HepG2 (cell line): ENCODE data around the gene PLD1. TPM values are rescaled to one million over a fixed set of nuclear protein-coding genes. Genes with fewer than 3 reads are reported as not detected.

Source experiments
- AKAP8 ChIP-seq: sonication (generic); formaldehyde crosslinking; IDR thresholded peaks from 2 replicates; pipeline ENCODE4 v1.5.1; 2020; ENCODE audit warnings: mild to moderate bottlenecking, missing genetic modification reagents
- ASH2L ChIP-seq: fragments of 300-600, 200-600 bp; sonication (generic); IDR thresholded peaks from 2 replicates; pipeline ENCODE4 v1.7.0; 2017; ENCODE audit warnings: low read depth, mild to moderate bottlenecking, moderate library complexity, mixed read lengths, low read length; ENCODE audit not compliant: insufficient read length
- ATRX ChIP-seq: sonication (generic); formaldehyde crosslinking; IDR thresholded peaks from 2 replicates; pipeline ENCODE4 v1.4.0; 2020; ENCODE audit warnings: missing genetic modification reagents, borderline replicate concordance
- CBX1 ChIP-seq: IDR thresholded peaks from one replicate; pipeline ENCODE4 v1.6.1; 2016; ENCODE audit warnings: antibody characterized with exemption, low read depth
- DPF2 ChIP-seq: sonication (generic); formaldehyde crosslinking; IDR thresholded peaks from 2 replicates; pipeline ENCODE4 v1.4.0; 2020; ENCODE audit warnings: mild to moderate bottlenecking, low read depth, missing genetic modification reagents, borderline replicate concordance
- HOXD1 ChIP-seq: sonication (generic); formaldehyde crosslinking; IDR thresholded peaks from 2 replicates; pipeline ENCODE4 v1.5.0; 2020; ENCODE audit warnings: missing genetic modification reagents
- IRF2 ChIP-seq: IDR thresholded peaks from 2 replicates; pipeline ENCODE4 v1.6.1; 2018; ENCODE audit warnings: missing genetic modification reagents, missing compliant biosample characterization
- MAF1 ChIP-seq: sonication (generic); formaldehyde crosslinking; IDR thresholded peaks from 2 replicates; pipeline ENCODE4 v1.5.0; 2020; ENCODE audit warnings: missing genetic modification reagents, borderline replicate concordance
- MAZ ChIP-seq, 2 experiments: sonication (generic) in 1 of 2; formaldehyde crosslinking in 1 of 2; IDR thresholded peaks; 2 replicates each; pipeline versions ENCODE4 v1.5.0 to v1.6.1; 2012 to 2020; ENCODE audit warnings: low read depth in 2 of 2, mild to moderate bottlenecking in 2 of 2, borderline replicate concordance in 1 of 2, improper control_type of control experiment in 1 of 2, low read length in 1 of 2, missing genetic modification reagents in 1 of 2, moderate library complexity in 1 of 2
- MEIS2 ChIP-seq: sonication (generic); formaldehyde crosslinking; IDR thresholded peaks from 2 replicates; pipeline ENCODE4 v1.9.0; 2021; ENCODE audit warnings: mild to moderate bottlenecking, missing genetic modification reagents
- PHF20 ChIP-seq: sonication (generic); formaldehyde crosslinking; IDR thresholded peaks from 2 replicates; pipeline ENCODE4 v1.5.0; 2020; ENCODE audit warnings: mild to moderate bottlenecking, missing genetic modification reagents
- TAF1 ChIP-seq: sonication (generic); formaldehyde crosslinking; IDR thresholded peaks from 2 replicates; pipeline ENCODE4 v1.4.0; 2020; ENCODE audit warnings: missing genetic modification reagents
- ZNF143 ChIP-seq: sonication (generic); formaldehyde crosslinking; IDR thresholded peaks from 2 replicates; pipeline ENCODE4 v1.4.0; 2020; ENCODE audit warnings: missing genetic modification reagents
- ZNF205 ChIP-seq: IDR thresholded peaks from 2 replicates; pipeline ENCODE4 v1.6.1; 2018; ENCODE audit warnings: missing biosample characterization, missing genetic modification reagents
- ZNF282 ChIP-seq: fragments of 450-650 bp; IDR thresholded peaks from 2 replicates; pipeline ENCODE4 v1.6.1; 2018; ENCODE audit not compliant: partially characterized antibody
- ZNF709 ChIP-seq: sonication (generic); formaldehyde crosslinking; IDR thresholded peaks from 2 replicates; pipeline ENCODE4 v1.5.0; 2020; ENCODE audit warnings: mild to moderate bottlenecking, missing genetic modification reagents
- ZNF761 ChIP-seq: sonication (generic); formaldehyde crosslinking; conservative IDR thresholded peaks from 2 replicates; pipeline ENCODE4 v1.4.0; 2020; ENCODE audit warnings: mild to moderate bottlenecking, missing genetic modification reagents
- polyA plus RNA-seq, 8 experiments: library from polyadenylated mRNA; depleted of rRNA in 3 of 8; stranded (reverse) in 7 of 8; unstranded in 1 of 8; fragments of >200 nt; fragmentation: Illumina TruSeq in 4 of 8; extraction: Trizol in 4 of 8; gene quantifications; 2 replicates each; pipeline versions ENCODE4 v1.2.1 to v1.2.3, GENCODE V29; 2011 to 2016; ENCODE audit warnings: low read depth in 4 of 8, missing spikeins in 1 of 8, mixed read lengths in 1 of 8; ENCODE audit not compliant: insufficient read depth in 1 of 8
- total RNA-seq, 5 experiments: library from RNA; depleted of rRNA; stranded (reverse); fragments of >200 nt; fragmentation: Illumina TruSeq; extraction: Trizol; gene quantifications; 2 replicates each; pipeline ENCODE4 v1.2.3, GENCODE V29; 2016; ENCODE audit warnings: low read depth in 1 of 5
- TF ChIP-seq, protein P1 (sequence below): sonication (generic); formaldehyde crosslinking; conservative IDR thresholded peaks from 2 replicates; pipeline ENCODE4 v1.4.0; 2020; ENCODE audit warnings: missing genetic modification reagents
- TF ChIP-seq, protein P2 (sequence below): sonication (generic); formaldehyde crosslinking; IDR thresholded peaks from 2 replicates; pipeline ENCODE4 v1.4.0; 2020; ENCODE audit warnings: missing genetic modification reagents
- TF ChIP-seq, protein P3 (sequence below): sonication (generic); formaldehyde crosslinking; IDR thresholded peaks from 2 replicates; pipeline ENCODE4 v1.4.0; 2020; ENCODE audit warnings: mild to moderate bottlenecking, missing genetic modification reagents
- TF ChIP-seq, protein P4 (sequence below): fragments of 450-650 bp; IDR thresholded peaks from 2 replicates; pipeline ENCODE4 v1.6.1; 2017

The PLD1 gene
- total and polyA plus RNA-seq, 2 of the 13 experiments (the other 11 are each of a cell fraction or from before 2014, with no cell fraction given) = 27.1 to 59.4 TPM

DNA sequence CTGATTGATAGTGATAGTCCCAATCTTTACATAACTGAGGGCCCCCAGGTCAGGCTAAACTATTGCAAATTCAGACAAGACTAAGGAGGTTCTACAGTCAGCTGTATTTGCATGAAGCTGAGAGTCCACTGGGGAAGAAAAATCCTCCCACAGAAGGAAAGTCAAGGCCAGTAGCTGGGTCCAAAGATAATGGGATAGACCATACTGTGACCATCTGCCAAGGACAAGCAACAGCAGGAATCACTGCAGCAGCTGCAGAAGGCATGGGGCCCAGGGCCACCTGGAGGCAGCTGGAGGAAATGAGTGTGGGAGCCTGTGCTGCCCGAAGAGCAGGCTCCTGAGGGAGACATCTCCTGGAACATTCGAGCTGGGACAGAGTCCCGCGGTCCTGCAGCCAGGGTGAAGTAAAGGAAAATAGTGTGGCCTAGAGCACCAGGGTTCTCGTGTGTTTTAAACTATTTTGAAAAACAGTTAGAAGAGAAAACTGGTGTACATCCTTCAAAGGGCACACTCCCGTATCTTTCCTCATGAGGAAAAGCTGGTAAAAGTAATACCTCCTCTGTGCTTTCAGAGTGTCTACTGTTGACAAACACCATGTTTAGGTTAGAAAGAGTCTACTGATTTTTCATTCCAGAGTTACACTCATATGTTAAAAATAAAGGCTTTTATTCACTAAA is 19.7 kb upstream of the PLD1 start (continued):
- TF ChIP-seq, protein P1, sequence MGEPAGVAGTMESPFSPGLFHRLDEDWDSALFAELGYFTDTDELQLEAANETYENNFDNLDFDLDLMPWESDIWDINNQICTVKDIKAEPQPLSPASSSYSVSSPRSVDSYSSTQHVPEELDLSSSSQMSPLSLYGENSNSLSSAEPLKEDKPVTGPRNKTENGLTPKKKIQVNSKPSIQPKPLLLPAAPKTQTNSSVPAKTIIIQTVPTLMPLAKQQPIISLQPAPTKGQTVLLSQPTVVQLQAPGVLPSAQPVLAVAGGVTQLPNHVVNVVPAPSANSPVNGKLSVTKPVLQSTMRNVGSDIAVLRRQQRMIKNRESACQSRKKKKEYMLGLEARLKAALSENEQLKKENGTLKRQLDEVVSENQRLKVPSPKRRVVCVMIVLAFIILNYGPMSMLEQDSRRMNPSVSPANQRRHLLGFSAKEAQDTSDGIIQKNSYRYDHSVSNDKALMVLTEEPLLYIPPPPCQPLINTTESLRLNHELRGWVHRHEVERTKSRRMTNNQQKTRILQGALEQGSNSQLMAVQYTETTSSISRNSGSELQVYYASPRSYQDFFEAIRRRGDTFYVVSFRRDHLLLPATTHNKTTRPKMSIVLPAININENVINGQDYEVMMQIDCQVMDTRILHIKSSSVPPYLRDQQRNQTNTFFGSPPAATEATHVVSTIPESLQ (CRISPR knock-in tag) = no peak
- TF ChIP-seq MAF1 (CRISPR knock-in tag) = no peak
- TF ChIP-seq HOXD1 (CRISPR knock-in tag) = no peak
- 0 out of 2 replicates have a peak, but pooled peaks have one; percentile 39 for TF ChIP-seq MEIS2
- no peak for TF ChIP-seq ZNF143 (CRISPR knock-in tag)
- no peak for TF ChIP-seq ZNF761 (CRISPR knock-in tag)
- TF ChIP-seq ZNF282 = no peak
- peak; percentile 55 for TF ChIP-seq ASH2L
- peak; percentile 79 for TF ChIP-seq IRF2 (CRISPR knock-in tag)
- no peak for TF ChIP-seq AKAP8 (CRISPR knock-in tag)
- TF ChIP-seq, protein P2, sequence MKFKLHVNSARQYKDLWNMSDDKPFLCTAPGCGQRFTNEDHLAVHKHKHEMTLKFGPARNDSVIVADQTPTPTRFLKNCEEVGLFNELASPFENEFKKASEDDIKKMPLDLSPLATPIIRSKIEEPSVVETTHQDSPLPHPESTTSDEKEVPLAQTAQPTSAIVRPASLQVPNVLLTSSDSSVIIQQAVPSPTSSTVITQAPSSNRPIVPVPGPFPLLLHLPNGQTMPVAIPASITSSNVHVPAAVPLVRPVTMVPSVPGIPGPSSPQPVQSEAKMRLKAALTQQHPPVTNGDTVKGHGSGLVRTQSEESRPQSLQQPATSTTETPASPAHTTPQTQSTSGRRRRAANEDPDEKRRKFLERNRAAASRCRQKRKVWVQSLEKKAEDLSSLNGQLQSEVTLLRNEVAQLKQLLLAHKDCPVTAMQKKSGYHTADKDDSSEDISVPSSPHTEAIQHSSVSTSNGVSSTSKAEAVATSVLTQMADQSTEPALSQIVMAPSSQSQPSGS (CRISPR knock-in tag) = peak; percentile 43; the same call in 1 of the 2 replicates
- no peak for TF ChIP-seq TAF1 (CRISPR knock-in tag)
- no peak for TF ChIP-seq CBX1
- TF ChIP-seq, protein P3, sequence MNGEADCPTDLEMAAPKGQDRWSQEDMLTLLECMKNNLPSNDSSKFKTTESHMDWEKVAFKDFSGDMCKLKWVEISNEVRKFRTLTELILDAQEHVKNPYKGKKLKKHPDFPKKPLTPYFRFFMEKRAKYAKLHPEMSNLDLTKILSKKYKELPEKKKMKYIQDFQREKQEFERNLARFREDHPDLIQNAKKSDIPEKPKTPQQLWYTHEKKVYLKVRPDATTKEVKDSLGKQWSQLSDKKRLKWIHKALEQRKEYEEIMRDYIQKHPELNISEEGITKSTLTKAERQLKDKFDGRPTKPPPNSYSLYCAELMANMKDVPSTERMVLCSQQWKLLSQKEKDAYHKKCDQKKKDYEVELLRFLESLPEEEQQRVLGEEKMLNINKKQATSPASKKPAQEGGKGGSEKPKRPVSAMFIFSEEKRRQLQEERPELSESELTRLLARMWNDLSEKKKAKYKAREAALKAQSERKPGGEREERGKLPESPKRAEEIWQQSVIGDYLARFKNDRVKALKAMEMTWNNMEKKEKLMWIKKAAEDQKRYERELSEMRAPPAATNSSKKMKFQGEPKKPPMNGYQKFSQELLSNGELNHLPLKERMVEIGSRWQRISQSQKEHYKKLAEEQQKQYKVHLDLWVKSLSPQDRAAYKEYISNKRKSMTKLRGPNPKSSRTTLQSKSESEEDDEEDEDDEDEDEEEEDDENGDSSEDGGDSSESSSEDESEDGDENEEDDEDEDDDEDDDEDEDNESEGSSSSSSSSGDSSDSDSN (CRISPR knock-in tag) = peak; percentile 61
- TF ChIP-seq ATRX (CRISPR knock-in tag) = no peak
- no peak for TF ChIP-seq DPF2 (CRISPR knock-in tag)
- TF ChIP-seq ZNF205 (CRISPR knock-in tag) = peak; percentile 67; the same call in 1 of the 2 replicates
- TF ChIP-seq PHF20 (CRISPR knock-in tag) = no peak
- TF ChIP-seq ZNF709 (CRISPR knock-in tag) = no peak
- TF ChIP-seq, protein P4, sequence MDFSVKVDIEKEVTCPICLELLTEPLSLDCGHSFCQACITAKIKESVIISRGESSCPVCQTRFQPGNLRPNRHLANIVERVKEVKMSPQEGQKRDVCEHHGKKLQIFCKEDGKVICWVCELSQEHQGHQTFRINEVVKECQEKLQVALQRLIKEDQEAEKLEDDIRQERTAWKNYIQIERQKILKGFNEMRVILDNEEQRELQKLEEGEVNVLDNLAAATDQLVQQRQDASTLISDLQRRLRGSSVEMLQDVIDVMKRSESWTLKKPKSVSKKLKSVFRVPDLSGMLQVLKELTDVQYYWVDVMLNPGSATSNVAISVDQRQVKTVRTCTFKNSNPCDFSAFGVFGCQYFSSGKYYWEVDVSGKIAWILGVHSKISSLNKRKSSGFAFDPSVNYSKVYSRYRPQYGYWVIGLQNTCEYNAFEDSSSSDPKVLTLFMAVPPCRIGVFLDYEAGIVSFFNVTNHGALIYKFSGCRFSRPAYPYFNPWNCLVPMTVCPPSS = no peak
- TF ChIP-seq MAZ (IDR thresholded peaks at IDR 0.05; ENCODE audit: borderline replicate concordance, low read depth, low read length) = no peak
- no peak for TF ChIP-seq MAZ (CRISPR knock-in tag; IDR thresholded peaks at IDR 0.05; ENCODE audit: low read depth)
